Colonic mucosa (tissue), 4 donors: ENCODE measurements around the gene DCAF10. TPM values are rescaled to one million over a fixed set of nuclear protein-coding genes. Genes with fewer than 3 reads are reported as not detected.

Experiments
- DNase-seq: peaks from one replicate; pipeline ENCODE4 v3.0.0-alpha.2; 2020
- H3K27ac ChIP-seq: fragments of 200-600 bp; one replicate; pipeline ENCODE4 v1.8.0; 2021
- H3K27me3 ChIP-seq: fragments of 200-600 bp; one replicate; pipeline ENCODE4 v1.8.0; 2021
- H3K36me3 ChIP-seq: fragments of 200-600 bp; one replicate; pipeline ENCODE4 v1.8.0; 2021
- H3K4me1 ChIP-seq: fragments of 200-600 bp; one replicate; pipeline ENCODE4 v1.8.0; 2021; ENCODE audit warnings: mild to moderate bottlenecking
- H3K4me3 ChIP-seq: fragments of 200-600 bp; one replicate; pipeline ENCODE4 v1.8.0; 2021
- H3K9ac ChIP-seq, 2 donors: one replicate each; pipeline ENCODE4 v1.7.0; 2013; ENCODE audit warnings: control low read depth in 2 of 2, low read depth in 2 of 2, low read length in 2 of 2
- H3K9me3 ChIP-seq: fragments of 200-600 bp; one replicate; pipeline ENCODE4 v1.8.0; 2021
- CTCF ChIP-seq: fragments of 200-600 bp; IDR thresholded peaks from one replicate; pipeline ENCODE4 v1.8.0; 2022; ENCODE audit warnings: antibody characterized with exemption, mild to moderate bottlenecking
- intact Hi-C: fragments of 100-400 bp; cut with DNase I; formaldehyde crosslinking; loops from one replicate; pipeline ENCODE4 v1.14.1; 2022
- total RNA-seq, 2 donors: library from RNA; stranded (reverse); fragmentation: NEBNext Ultra II Directional in 1 of 2; extraction: Animal tissue kit (Norgen Biotek cat#: 25700) in 1 of 2; gene quantifications; one replicate each; pipeline ENCODE4 v1.2.1, GENCODE V29; 2021
- donor health status: healthy.
- donor health status: DM: no; HTN: no; CAD: no.
- donor health status: DM: no; HTN: no; CAD: no.

DCAF10 gene
- total RNA-seq, 2 donors from 2014 or later, result 25.4 to 32.7 TPM

GRCh38 chr9:37835821-37836220, 35.2 kb downstream of the DCAF10 start:
- no peak for DNase-seq
- no peak for TF ChIP-seq CTCF
- Histone ChIP-seq H3K9ac (no peak overlapping the region), H3K36me3 (no peaks in the 10 kb centered on the region), H3K4me3 (no peak overlapping the region), H3K9me3 (no peaks in the 10 kb centered on the region), H3K27me3 (no peaks in the 10 kb centered on the region), H3K27ac (no peak overlapping the region), H3K4me1 (no peaks in the 10 kb centered on the region)
- intact Hi-C loops, result no loop called here

GRCh38 chr9:37836386-37836785, 35.8 kb downstream of the DCAF10 start:
- no peaks in the 10 kb centered on the region for H3K27me3 ChIP-seq
- H3K36me3 ChIP-seq, result no peaks in the 10 kb centered on the region
- H3K27ac ChIP-seq, result no peak overlapping the region
- no peaks in the 10 kb centered on the region for H3K9me3 ChIP-seq
- no peak overlapping the region for H3K9ac ChIP-seq
- no peak overlapping the region for H3K4me3 ChIP-seq
- intact Hi-C loops, result no loop called here
- no peaks in the 10 kb centered on the region for H3K4me1 ChIP-seq
- no peak for DNase-seq
- no peak for TF ChIP-seq CTCF

GRCh38 chr9:37839496-37840461, 39.2 kb downstream of the DCAF10 start:
- TF ChIP-seq CTCF, result no peak
- no peaks in the 10 kb centered on the region for H3K4me1 ChIP-seq
- no peak overlapping the region for H3K4me3 ChIP-seq
- H3K27ac ChIP-seq, result no peak overlapping the region
- no peaks in the 10 kb centered on the region for H3K36me3 ChIP-seq
- H3K9me3 ChIP-seq, result no peaks in the 10 kb centered on the region
- no peak overlapping the region for H3K9ac ChIP-seq
- intact Hi-C loops, result no loop called here
- H3K27me3 ChIP-seq, result no peaks in the 10 kb centered on the region
- DNase-seq, result no peak

- Histone ChIP-seq H3K27me3 (no peaks in the 10 kb centered on the region), H3K27ac (no peak overlapping the region), H3K9me3 (no peaks in the 10 kb centered on the region), H3K4me1 (no peaks in the 10 kb centered on the region), H3K4me3 (no peak overlapping the region), H3K36me3 (no peaks in the 10 kb centered on the region), H3K9ac (no peak overlapping the region)
- no peak for DNase-seq
- no peak for TF ChIP-seq CTCF
- intact Hi-C loops, result no loop called here
These were observed 40.1 kb downstream of the DCAF10 start for GRCh38 chr9:37840560-37841194.

GRCh38 chr9:37852222-37852621, 51.6 kb downstream of the DCAF10 start:
- H3K4me3 ChIP-seq, result no peak overlapping the region

More at GRCh38 chr9:37852222-37852621, 51.6 kb downstream of the DCAF10 start:
- no peak for DNase-seq
- Histone ChIP-seq H3K36me3 (no peaks in the 10 kb centered on the region), H3K9me3 (no peaks in the 10 kb centered on the region), H3K4me1 (no peaks in the 10 kb centered on the region), H3K27ac (no peak overlapping the region), H3K9ac (no peak overlapping the region), H3K27me3 (no peaks in the 10 kb centered on the region)
- intact Hi-C loops, result no loop called here
- TF ChIP-seq CTCF, result no peak
